Activated B cell treated with CpG ODN at 0.5 μM for 24 hours (primary cell): ENCODE measurements around the gene IPP. TPM values are rescaled to one million over a fixed set of nuclear protein-coding genes. Genes with fewer than 3 reads are reported as not detected.

Source experiments
- ATAC-seq: fragments of 200-7000 bp; cut with Tn5 transposase; one replicate; pipeline ENCODE4 v1.10.0; 2021; ENCODE audit warnings: low read depth, mild to moderate bottlenecking, moderate library complexity
- CTCF ChIA-PET: fragments of 350-600 bp; sonication (Branson Sonifier 250); formaldehyde crosslinking; loops from one replicate; lab custom pipeline; 2021; ENCODE audit warnings: antibody characterized with exemption; lab: Charles Lee
- POLR2A ChIA-PET: fragments of 350-600 bp; sonication (Branson Sonifier 250); formaldehyde crosslinking; loops from one replicate; lab custom pipeline; 2021; ENCODE audit warnings: antibody characterized with exemption; lab: Charles Lee
- DNase-seq: peaks from one replicate; pipeline ENCODE4 v3.0.0; 2022
- H3K27ac Mint-ChIP-seq: one replicate; pipeline ENCODE4 v1.8.0; 2020; ENCODE audit warnings: mixed read lengths
- H3K27me3 Mint-ChIP-seq: one replicate; pipeline ENCODE4 v1.8.0; 2021; ENCODE audit warnings: mixed read lengths
- H3K36me3 Mint-ChIP-seq: one replicate; pipeline ENCODE4 v1.8.0; 2021; ENCODE audit warnings: low read depth, mixed read lengths
- H3K4me1 Mint-ChIP-seq: one replicate; pipeline ENCODE4 v1.8.0; 2021; ENCODE audit warnings: mixed read lengths
- H3K4me3 Mint-ChIP-seq: one replicate; pipeline ENCODE4 v1.8.0; 2020; ENCODE audit warnings: mild to moderate bottlenecking, mixed read lengths
- H3K9me3 Mint-ChIP-seq: one replicate; pipeline ENCODE4 v1.8.0; 2020; ENCODE audit warnings: mixed read lengths
- CTCF ChIP-seq: fragments of 200-600 bp; IDR thresholded peaks from one replicate; pipeline ENCODE4 v1.8.0; 2022; ENCODE audit warnings: antibody characterized with exemption, mild to moderate bottlenecking
- intact Hi-C: fragments of 100-400 bp; cut with micrococcal nuclease; formaldehyde crosslinking; loops from one replicate; pipeline ENCODE4 v1.15.1; 2024
- total RNA-seq: library from RNA; stranded (reverse); gene quantifications from 2 replicates; pipeline ENCODE4 v1.2.3, GENCODE V29; 2022

IPP gene
- total RNA-seq, 1 donor from 2014 or later, result 11.4 TPM

GRCh38 chr1:45687014-45687753, 63.3 kb downstream of the IPP start:
- ChIA-PET CTCF (no interaction called here), POLR2A (interaction anchor here (0.5 to 2.7 kb wide), 18 partner anchors 8 to 1055 kb away, joined by 3 to 31 read pairs (median 8); partner anchors contain the start of genes HECTD3, IPP, NASP and PRDX1)
- H3K4me3 Mint-ChIP-seq, result peak overlapping the region; percentile 99
- H3K4me1 Mint-ChIP-seq, result peaks cover 47% of the 10 kb centered on the region
- H3K27ac Mint-ChIP-seq, result peak overlapping the region; percentile 100
- intact Hi-C loops, result loop anchor here (1.0 to 10.0 kb wide), 14 partner anchors 45 to 1655 kb away; partner anchors contain the start of genes BEST4, CCDC163, HECTD3 and IPP
- peak; percentile 82 for ATAC-seq
- TF ChIP-seq CTCF, result no peak
- H3K27me3 Mint-ChIP-seq, result no peaks in the 10 kb centered on the region
- H3K36me3 Mint-ChIP-seq, result peaks cover 47% of the 10 kb centered on the region
- peak; percentile 91 for DNase-seq
- H3K9me3 Mint-ChIP-seq, result no peaks in the 10 kb centered on the region

GRCh38 chr1:45686288-45687013, 64.0 kb downstream of the IPP start, which contains the start of gene GPBP1L1:
GPBP1L1 (minus strand) TSS chr1:45686533; CDS start chr1:45659087, 27,446 bp downstream.
- intact Hi-C loops, result loop anchor here (1.0 to 10.0 kb wide), 17 partner anchors 46 to 1654 kb away; partner anchors contain the start of genes ARMH1, BEST4, CCDC163 and HECTD3
- TF ChIP-seq CTCF, result no peak
- peak within 1 kb of the TSS; percentile 99 for H3K4me3 Mint-ChIP-seq
- H3K9me3 Mint-ChIP-seq, result no peaks in the 10 kb centered on the region
- peak within 1 kb of the TSS; percentile 100 for H3K27ac Mint-ChIP-seq
- ChIA-PET CTCF (interaction anchor here (0.8 to 1.4 kb wide), 2 partner anchors 8 to 66 kb away, joined by 3 to 4 read pairs; no protein-coding TSS in a partner anchor), POLR2A (interaction anchor here (0.6 to 2.7 kb wide), 27 partner anchors 9 to 1055 kb away, joined by 3 to 31 read pairs (median 5); partner anchors contain the start of genes CCDC163, HECTD3, IPP and MMACHC)
- DNase-seq (peak; percentile 98), ATAC-seq (peak; percentile 73)
- H3K36me3 Mint-ChIP-seq, result peaks cover 42% of the 10 kb centered on the region
- H3K4me1 Mint-ChIP-seq, result peaks cover 53% of the 10 kb centered on the region
- H3K27me3 Mint-ChIP-seq, result no peaks in the 10 kb centered on the region

GRCh38 chr1:45686015-45686287, 64.5 kb downstream of the IPP start:
- no peaks in the 10 kb centered on the region for H3K9me3 Mint-ChIP-seq
- intact Hi-C loops, result loop anchor here (1.0 to 10.0 kb wide), 11 partner anchors 46 to 1654 kb away; partner anchors contain the start of genes ARMH1, BEST4, HECTD3 and MKNK1
- ChIA-PET CTCF (interaction anchor here (0.7 to 1.4 kb wide), 3 partner anchors 9 to 118 kb away, joined by 3 to 4 read pairs (median 3); no protein-coding TSS in a partner anchor), POLR2A (interaction anchor here (0.6 to 2.7 kb wide), 25 partner anchors 9 to 1054 kb away, joined by 3 to 31 read pairs (median 5); partner anchors contain the start of genes CCDC163, HECTD3, IPP and MMACHC)
- no peak for DNase-seq
- H3K4me1 Mint-ChIP-seq, result peaks cover 57% of the 10 kb centered on the region
- H3K27me3 Mint-ChIP-seq, result no peaks in the 10 kb centered on the region
- ATAC-seq, result peak; percentile 2
- H3K36me3 Mint-ChIP-seq, result peaks cover 42% of the 10 kb centered on the region
- H3K27ac Mint-ChIP-seq, result peak overlapping the region; percentile 100
- H3K4me3 Mint-ChIP-seq, result peak overlapping the region; percentile 99
- no peak for TF ChIP-seq CTCF

- Mint-ChIP-seq H3K36me3 (peaks cover 44% of the 10 kb centered on the region), H3K27me3 (no peaks in the 10 kb centered on the region), H3K4me3 (peak overlapping the region; percentile 99), H3K27ac (peak overlapping the region; percentile 100), H3K4me1 (peaks cover 62% of the 10 kb centered on the region), H3K9me3 (no peaks in the 10 kb centered on the region)
- DNase-seq (no peak), ATAC-seq (no peak)
- ChIA-PET CTCF (interaction anchor here (0.7 to 1.4 kb wide), 2 partner anchors 67 to 118 kb away, joined by 3 to 4 read pairs; no protein-coding TSS in a partner anchor), POLR2A (interaction anchor here (0.6 to 2.7 kb wide), 22 partner anchors 8 to 1054 kb away, joined by 3 to 31 read pairs (median 5); partner anchors contain the start of genes CCDC163, HECTD3, IPP and MMACHC)
- intact Hi-C loops, result loop anchor here (1.0 to 10.0 kb wide), 11 partner anchors 47 to 1653 kb away; partner anchors contain the start of genes ARMH1, BEST4, HECTD3 and MKNK1
- no peak for TF ChIP-seq CTCF
Observed at GRCh38 chr1:45685308-45686014, 65.0 kb downstream of the IPP start.
